BE2C (cell line): ENCODE results near the gene POU3F3.

ENCODE experiments used
- DNase-seq: peaks from one replicate; pipeline ENCODE4 v3.0.0-alpha.2; 2020
- H3K27me3 ChIP-seq: fragments of 250-450 bp; sonication (Bioruptor Pico); 2 replicates; pipeline ENCODE4 v1.5.1; 2020; ENCODE audit warnings: mild to moderate bottlenecking
- H3K36me3 ChIP-seq: fragments of 250-450 bp; sonication (Bioruptor Pico); 2 replicates; pipeline ENCODE4 v1.5.1; 2020; ENCODE audit warnings: mild to moderate bottlenecking
- H3K4me1 ChIP-seq: fragments of 250-450 bp; sonication (Bioruptor Pico); 2 replicates; pipeline ENCODE4 v1.5.1; 2020
- H3K4me3 ChIP-seq: 2 replicates; pipeline ENCODE4 v1.5.1; 2011; ENCODE audit warnings: low read depth, low read length
- H3K9me3 ChIP-seq: fragments of 250-450 bp; sonication (Bioruptor Pico); 2 replicates; pipeline ENCODE4 v1.5.1; 2020
- TF ChIP-seq, protein P1 (sequence below): IDR thresholded peaks from 2 replicates; pipeline ENCODE4 v1.5.1; 2012; ENCODE audit warnings: mild to moderate bottlenecking, low read depth, low read length

POU3F3 gene

DNA sequence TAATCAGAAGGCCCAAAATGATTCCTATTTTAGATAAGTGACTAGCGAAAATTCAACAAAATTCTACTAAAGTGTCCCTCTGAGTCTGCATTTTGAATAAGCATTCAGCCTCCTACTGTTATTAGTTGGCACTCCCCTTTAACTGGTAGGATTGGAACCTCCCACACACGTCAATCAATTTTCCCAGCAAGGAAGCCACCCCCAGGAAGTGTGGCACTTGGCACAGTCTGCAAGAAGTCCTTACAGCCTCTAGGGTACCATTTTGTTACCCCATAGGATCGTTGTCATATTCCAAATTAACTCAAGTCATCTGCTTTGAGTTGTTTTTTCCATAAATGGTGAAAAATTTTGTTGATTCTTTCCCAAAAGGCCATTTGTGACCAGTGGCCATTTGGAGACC, 33.8 kb upstream of the POU3F3 start:
- no peaks in the 10 kb centered on the region for H3K4me1 ChIP-seq
- no peaks in the 10 kb centered on the region for H3K36me3 ChIP-seq
- TF ChIP-seq, protein P1, sequence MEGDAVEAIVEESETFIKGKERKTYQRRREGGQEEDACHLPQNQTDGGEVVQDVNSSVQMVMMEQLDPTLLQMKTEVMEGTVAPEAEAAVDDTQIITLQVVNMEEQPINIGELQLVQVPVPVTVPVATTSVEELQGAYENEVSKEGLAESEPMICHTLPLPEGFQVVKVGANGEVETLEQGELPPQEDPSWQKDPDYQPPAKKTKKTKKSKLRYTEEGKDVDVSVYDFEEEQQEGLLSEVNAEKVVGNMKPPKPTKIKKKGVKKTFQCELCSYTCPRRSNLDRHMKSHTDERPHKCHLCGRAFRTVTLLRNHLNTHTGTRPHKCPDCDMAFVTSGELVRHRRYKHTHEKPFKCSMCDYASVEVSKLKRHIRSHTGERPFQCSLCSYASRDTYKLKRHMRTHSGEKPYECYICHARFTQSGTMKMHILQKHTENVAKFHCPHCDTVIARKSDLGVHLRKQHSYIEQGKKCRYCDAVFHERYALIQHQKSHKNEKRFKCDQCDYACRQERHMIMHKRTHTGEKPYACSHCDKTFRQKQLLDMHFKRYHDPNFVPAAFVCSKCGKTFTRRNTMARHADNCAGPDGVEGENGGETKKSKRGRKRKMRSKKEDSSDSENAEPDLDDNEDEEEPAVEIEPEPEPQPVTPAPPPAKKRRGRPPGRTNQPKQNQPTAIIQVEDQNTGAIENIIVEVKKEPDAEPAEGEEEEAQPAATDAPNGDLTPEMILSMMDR, result no peak
- DNase-seq, result no peak
- no peak overlapping the region for H3K4me3 ChIP-seq
- H3K9me3 ChIP-seq, result no peaks in the 10 kb centered on the region
- H3K27me3 ChIP-seq, result no peaks in the 10 kb centered on the region

DNA sequence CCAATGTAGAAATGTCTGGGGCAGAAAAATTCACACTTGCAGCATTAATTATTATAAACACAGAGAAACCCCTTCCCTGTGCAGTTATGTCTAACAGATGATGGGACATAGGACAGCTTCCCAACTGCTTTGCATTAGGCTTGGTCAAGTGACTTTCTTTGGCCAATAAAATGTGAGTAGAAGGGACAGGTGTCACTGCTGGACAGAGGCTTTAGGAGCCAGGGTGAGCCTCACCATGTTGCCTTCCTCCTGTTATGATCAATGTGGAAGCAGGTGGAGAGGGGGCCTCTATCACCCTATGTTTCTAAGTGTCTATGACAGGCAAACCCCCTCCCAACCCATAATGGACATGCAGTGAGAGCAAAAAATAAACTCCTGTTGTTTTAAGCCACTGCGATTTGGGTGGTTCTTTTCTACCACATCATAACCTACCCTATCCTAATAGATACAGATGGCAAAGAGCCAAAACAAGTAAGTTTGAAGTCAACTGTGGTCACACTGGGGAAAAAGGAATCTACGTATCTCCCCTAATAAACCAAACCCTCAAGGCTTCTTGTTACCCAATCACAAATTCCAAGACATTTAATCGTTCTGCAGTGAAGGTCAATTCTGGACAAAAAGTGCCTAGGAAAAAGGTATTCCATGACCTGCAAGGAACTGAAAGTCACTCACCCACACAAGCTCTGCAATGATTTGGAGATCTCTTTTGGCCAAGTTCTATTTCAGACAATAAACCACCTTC, 28.6 kb upstream of the POU3F3 start:
- Histone ChIP-seq H3K9me3 (no peaks in the 10 kb centered on the region), H3K4me1 (no peaks in the 10 kb centered on the region), H3K36me3 (no peaks in the 10 kb centered on the region), H3K4me3 (no peak overlapping the region), H3K27me3 (no peaks in the 10 kb centered on the region)
- no peak for DNase-seq
- TF ChIP-seq, protein P1, result no peak

DNA sequence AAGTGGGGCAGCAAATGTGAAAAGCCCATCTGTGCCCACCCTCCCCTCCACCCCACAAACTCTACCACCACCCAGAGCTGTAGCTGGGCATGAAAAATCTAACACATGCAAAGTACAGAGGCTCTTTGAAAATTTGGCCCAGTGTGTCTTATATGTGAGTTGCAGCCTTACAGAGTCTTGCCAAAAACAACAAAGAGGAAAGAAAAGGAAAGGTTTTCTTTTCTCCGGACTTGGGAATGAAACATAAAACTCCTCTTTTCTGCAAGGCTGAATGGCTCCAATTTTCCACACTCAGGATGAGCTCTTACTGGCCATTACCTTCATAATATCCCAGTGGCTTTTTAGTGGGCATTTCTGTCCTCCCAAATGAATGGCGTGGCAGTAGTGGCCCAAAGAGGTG, 27.9 kb upstream of the POU3F3 start:
- no peaks in the 10 kb centered on the region for H3K27me3 ChIP-seq
- H3K36me3 ChIP-seq, result no peaks in the 10 kb centered on the region
- TF ChIP-seq, protein P1, result no peak
- H3K4me1 ChIP-seq, result no peaks in the 10 kb centered on the region
- H3K4me3 ChIP-seq, result no peak overlapping the region
- no peaks in the 10 kb centered on the region for H3K9me3 ChIP-seq
- no peak for DNase-seq

DNA sequence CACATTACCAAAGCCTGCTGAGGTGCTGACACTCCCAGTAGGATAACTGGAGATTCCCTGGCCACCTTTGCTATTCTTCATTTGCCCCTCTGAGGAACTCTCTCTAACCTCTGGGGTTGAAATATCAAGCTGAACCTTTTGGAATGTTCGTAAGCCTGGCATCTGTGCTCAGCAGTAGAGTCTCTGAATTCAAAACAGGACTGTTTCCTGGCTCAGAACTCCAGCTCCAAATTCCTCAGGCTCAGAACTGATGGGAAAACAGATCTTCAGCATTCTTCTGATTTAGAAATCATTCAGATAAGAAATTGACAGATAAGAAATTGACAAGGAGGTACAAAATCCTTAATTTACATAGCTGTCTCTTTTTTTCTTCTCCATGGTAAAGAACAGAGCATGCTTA, 22.2 kb upstream of the POU3F3 start:
- TF ChIP-seq, protein P1, result no peak
- no peak overlapping the region for H3K4me3 ChIP-seq
- H3K36me3 ChIP-seq, result no peaks in the 10 kb centered on the region
- H3K9me3 ChIP-seq, result no peaks in the 10 kb centered on the region
- no peaks in the 10 kb centered on the region for H3K27me3 ChIP-seq
- no peaks in the 10 kb centered on the region for H3K4me1 ChIP-seq
- no peak for DNase-seq

DNA sequence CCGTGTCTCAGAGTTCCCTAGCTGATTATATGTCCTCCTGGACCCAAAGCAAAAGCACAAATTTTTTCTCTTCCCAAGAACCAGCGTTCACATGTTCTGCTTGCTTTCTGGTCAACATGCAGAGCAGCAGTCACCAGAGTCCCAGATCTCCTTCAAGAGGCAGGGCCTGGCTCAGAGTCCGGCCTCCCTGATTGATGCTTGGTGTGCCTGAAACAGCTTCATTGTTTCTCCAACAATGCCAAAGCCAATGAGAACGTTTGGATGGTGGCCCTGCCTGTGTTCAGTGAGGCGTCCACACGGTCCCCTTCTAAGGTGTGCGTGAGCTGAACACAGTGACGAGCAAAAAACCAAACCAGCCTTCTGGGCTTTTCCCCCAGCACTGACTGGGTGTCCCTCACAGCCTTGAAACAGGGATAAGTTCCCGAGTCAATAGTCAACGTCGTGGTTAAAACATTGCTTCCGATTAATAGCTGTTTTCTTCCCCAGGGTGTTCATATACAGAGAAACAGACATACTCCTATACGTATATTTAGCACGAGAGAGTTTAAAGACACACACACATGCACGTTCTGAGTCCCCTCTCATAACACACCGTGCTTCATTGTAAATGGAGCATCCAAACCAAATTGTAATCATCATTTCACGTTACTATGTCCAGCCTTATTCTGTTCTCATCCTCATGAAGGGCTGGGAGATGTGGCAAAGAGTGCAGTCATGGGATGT, 19.3 kb upstream of the POU3F3 start:
- Histone ChIP-seq H3K27me3 (no peaks in the 10 kb centered on the region), H3K9me3 (no peaks in the 10 kb centered on the region), H3K4me3 (no peak overlapping the region), H3K4me1 (no peaks in the 10 kb centered on the region), H3K36me3 (no peaks in the 10 kb centered on the region)
- TF ChIP-seq, protein P1, result no peak
- no peak for DNase-seq

DNA sequence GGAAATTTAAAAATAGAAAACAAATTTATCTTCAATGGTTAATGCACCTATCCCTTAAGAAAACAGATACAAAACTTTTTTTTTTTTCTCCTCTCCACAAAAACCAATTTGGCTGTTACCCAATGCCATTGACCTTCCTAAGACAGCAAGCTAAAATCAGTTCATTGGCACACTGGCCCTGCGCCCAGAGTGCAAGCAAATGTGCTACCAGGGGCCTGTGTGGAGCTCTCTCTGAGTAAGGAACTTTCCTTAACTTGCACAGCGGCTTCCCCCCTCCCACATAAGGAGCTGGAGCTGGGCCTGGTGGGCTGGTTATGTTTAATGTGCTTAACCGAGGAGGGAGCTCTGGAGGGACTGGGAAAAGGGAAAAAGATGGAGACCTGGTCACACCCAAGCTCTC, 17.6 kb upstream of the POU3F3 start:
- no peaks in the 10 kb centered on the region for H3K27me3 ChIP-seq
- TF ChIP-seq, protein P1, result no peak
- no peak for DNase-seq
- H3K36me3 ChIP-seq, result no peaks in the 10 kb centered on the region
- H3K9me3 ChIP-seq, result no peaks in the 10 kb centered on the region
- H3K4me1 ChIP-seq, result no peaks in the 10 kb centered on the region
- no peak overlapping the region for H3K4me3 ChIP-seq
